Mesenchymal stem cell (in vitro differentiated cells and primary cell): ENCODE data around the gene MPI.
"Not testable (repeated sequence)": the region's sequence is repeated elsewhere in the genome, so short reads cannot be mapped to it uniquely, and the experiment has no call there.

Source experiments
- DNase-seq: peaks from one replicate; pipeline ENCODE4 v3.0.0-alpha.2; 2013
- H2AFZ ChIP-seq: one replicate; pipeline ENCODE4 v1.6.1; 2013; ENCODE audit warnings: low read depth, mild to moderate bottlenecking, control low read depth, inconsistent platforms, low read length, moderate library complexity
- H2AK5ac ChIP-seq: 2 replicates; pipeline ENCODE4 v1.6.1; 2013; ENCODE audit warnings: low read length, moderate library complexity, mild to moderate bottlenecking, inconsistent platforms; ENCODE audit not compliant: severe bottlenecking
- H2BK120ac ChIP-seq: one replicate; pipeline ENCODE4 v1.6.1; 2013; ENCODE audit warnings: low read depth, mild to moderate bottlenecking, inconsistent platforms, low read length, moderate library complexity
- H2BK12ac ChIP-seq, 2 experiments: one replicate each; pipeline ENCODE4 v1.6.1; 2013; ENCODE audit warnings: inconsistent platforms in 2 of 2, low read length in 2 of 2, mild to moderate bottlenecking in 2 of 2, moderate library complexity in 2 of 2, control low read depth in 1 of 2
- H2BK15ac ChIP-seq: one replicate; pipeline ENCODE4 v1.6.1; 2013; ENCODE audit warnings: mild to moderate bottlenecking, low read depth, inconsistent platforms; ENCODE audit not compliant: poor library complexity, severe bottlenecking
- H2BK5ac ChIP-seq: 2 replicates; pipeline ENCODE4 v1.6.1; 2013; ENCODE audit warnings: low read depth, mild to moderate bottlenecking, low read length, control low read depth, inconsistent platforms; ENCODE audit not compliant: poor library complexity, severe bottlenecking
- H3K14ac ChIP-seq, 2 experiments: one replicate each; pipeline ENCODE4 v1.6.1; 2013; ENCODE audit warnings: inconsistent platforms in 2 of 2, low read length in 2 of 2, control low read depth in 1 of 2, mild to moderate bottlenecking in 1 of 2, moderate library complexity in 1 of 2
- H3K18ac ChIP-seq, 2 experiments: one replicate each; pipeline ENCODE4 v1.6.1; 2013; ENCODE audit warnings: inconsistent platforms in 2 of 2, low read length in 2 of 2, control low read depth in 1 of 2, low read depth in 1 of 2, mild to moderate bottlenecking in 1 of 2
- H3K23ac ChIP-seq, 2 experiments: one replicate each; pipeline ENCODE4 v1.6.1; 2013; ENCODE audit warnings: inconsistent platforms in 2 of 2, low read length in 2 of 2, mild to moderate bottlenecking in 2 of 2, moderate library complexity in 2 of 2, control low read depth in 1 of 2
- H3K27ac ChIP-seq: 2 replicates; pipeline ENCODE4 v1.5.1; 2013; ENCODE audit warnings: mild to moderate bottlenecking, moderate library complexity, low read length, control low read depth, inconsistent platforms; ENCODE audit not compliant: poor library complexity, severe bottlenecking
- H3K27me3 ChIP-seq, 2 experiments: 2 replicates each; pipeline versions ENCODE4 v1.6.1 to v1.7.0; 2013; ENCODE audit warnings: low read length in 2 of 2, mild to moderate bottlenecking in 2 of 2, moderate library complexity in 2 of 2, control low read depth in 1 of 2, inconsistent platforms in 1 of 2; ENCODE audit not compliant: control insufficient read depth in 1 of 2, insufficient read depth in 1 of 2
- H3K36me3 ChIP-seq, 2 experiments: 2 replicates each; pipeline versions ENCODE4 v1.6.1 to v1.7.0; 2013; ENCODE audit warnings: low read length in 2 of 2, control low read depth in 1 of 2, inconsistent platforms in 1 of 2, low read depth in 1 of 2, mild to moderate bottlenecking in 1 of 2; ENCODE audit not compliant: insufficient read depth in 2 of 2, control insufficient read depth in 1 of 2
- H3K4ac ChIP-seq, 2 experiments: one replicate each; pipeline ENCODE4 v1.6.1; 2013; ENCODE audit warnings: inconsistent platforms in 2 of 2, low read length in 2 of 2, mild to moderate bottlenecking in 2 of 2, moderate library complexity in 2 of 2, control low read depth in 1 of 2, low read depth in 1 of 2
- H3K4me1 ChIP-seq: 2 replicates; pipeline ENCODE4 v1.6.1; 2013; ENCODE audit warnings: low read depth, low read length, control low read depth; ENCODE audit not compliant: control insufficient read depth, insufficient read depth
- H3K4me2 ChIP-seq: 2 replicates; pipeline ENCODE4 v1.6.1; 2013; ENCODE audit warnings: low read length, mild to moderate bottlenecking, inconsistent platforms; ENCODE audit not compliant: poor library complexity, severe bottlenecking
- H3K4me3 ChIP-seq, 2 experiments: 2 replicates each; pipeline versions ENCODE4 v1.5.1 to v1.7.0; 2013; ENCODE audit warnings: low read length in 2 of 2, mild to moderate bottlenecking in 2 of 2, control low read depth in 1 of 2, low read depth in 1 of 2; ENCODE audit not compliant: insufficient read depth in 1 of 2
- H3K79me1 ChIP-seq: replicated peaks from 2 replicates; pipeline ENCODE4 v1.6.1; 2013; ENCODE audit warnings: mild to moderate bottlenecking, control low read depth, low read length, inconsistent platforms; ENCODE audit not compliant: poor library complexity, severe bottlenecking
- H3K9ac ChIP-seq: 2 replicates; pipeline ENCODE4 v1.7.0; 2013; ENCODE audit warnings: mild to moderate bottlenecking, low read length, moderate library complexity
- H3K9me3 ChIP-seq: 2 replicates; pipeline ENCODE4 v1.7.0; 2013; ENCODE audit warnings: mild to moderate bottlenecking, low read length; ENCODE audit not compliant: control insufficient read depth
- H4K8ac ChIP-seq: one replicate; pipeline ENCODE4 v1.6.1; 2013; ENCODE audit warnings: inconsistent platforms, mild to moderate bottlenecking, low read length, moderate library complexity
- H4K91ac ChIP-seq: one replicate; pipeline ENCODE4 v1.6.1; 2013; ENCODE audit warnings: mild to moderate bottlenecking, low read length, inconsistent platforms
- WGBS: methylation state at CpG from one replicate; pipeline ENCODE4 v1.1.7; 2013; ENCODE audit warnings: mixed read lengths; 5-methylcytosine and 5-hydroxymethylcytosine counted together

MPI gene

DNA sequence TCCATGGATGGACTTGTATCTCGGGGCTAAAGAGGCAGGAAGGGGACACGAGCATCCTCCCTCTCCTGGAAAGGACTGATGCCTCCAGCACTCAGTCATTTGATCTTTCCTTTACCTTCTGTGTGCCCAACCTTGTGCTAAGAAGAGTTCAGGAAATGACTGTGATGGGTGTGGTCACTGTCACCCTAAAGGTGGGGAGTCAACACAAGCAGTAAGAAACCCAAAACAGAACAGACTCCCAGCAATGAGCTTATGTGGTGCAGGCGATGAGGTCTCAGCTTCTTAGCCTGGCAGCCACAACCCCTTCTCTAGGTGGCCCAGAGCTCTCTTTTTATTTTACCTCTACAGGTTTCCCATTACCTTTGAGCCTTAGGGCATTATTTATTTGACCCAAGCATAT is 3.8 kb downstream of the MPI start:
- no peak overlapping the region for H2BK12ac ChIP-seq
- WGBS, result 90% methylated on average over 3 of the region's 3 CpGs

DNA sequence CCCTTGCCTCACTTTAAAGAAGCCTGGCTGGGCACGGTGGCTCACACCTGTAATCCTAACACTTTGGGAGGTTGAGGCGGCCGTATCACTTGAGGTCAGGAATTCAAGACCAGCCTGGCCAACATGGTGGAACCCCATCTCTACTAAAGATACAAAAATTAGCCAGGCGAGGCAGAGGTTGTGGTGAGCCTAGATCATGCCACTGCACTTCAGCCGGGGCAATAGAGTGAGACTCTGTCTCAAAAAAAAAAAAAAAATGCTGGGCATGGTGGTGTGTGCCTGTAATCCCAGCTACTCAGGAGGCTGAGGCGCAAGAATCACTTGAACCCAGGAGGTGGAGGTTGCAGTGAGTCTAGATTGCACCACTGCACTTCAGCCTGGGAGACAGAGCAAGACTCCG is 4.5 kb downstream of the MPI start:
- H3K23ac ChIP-seq, H2BK15ac ChIP-seq, H2AFZ ChIP-seq, H2BK120ac ChIP-seq, DNase-seq, H2BK5ac ChIP-seq, H3K27ac ChIP-seq, H3K9me3 ChIP-seq, H3K4ac ChIP-seq, H3K18ac ChIP-seq, H4K8ac ChIP-seq, H4K91ac ChIP-seq, H3K4me2 ChIP-seq, H3K14ac ChIP-seq, H3K4me1 ChIP-seq, H3K4me3 ChIP-seq, H2BK12ac ChIP-seq, H2AK5ac ChIP-seq, H3K9ac ChIP-seq, H3K27me3 ChIP-seq: not testable (repeated sequence)
- Histone ChIP-seq H3K36me3 (peaks cover 53 to 60% of the 10 kb centered on the region in 2 experiments), H3K79me1 (peaks cover 23% of the 10 kb centered on the region)
- 96% methylated on average over 6 of the region's 7 CpGs for WGBS

More for the DNA sequence above, 3.8 kb downstream of the MPI start:
- no peak for DNase-seq
- H3K9me3 ChIP-seq, result no peaks in the 10 kb centered on the region
- H2BK5ac ChIP-seq, result no peak overlapping the region
- no peak overlapping the region for H3K4me2 ChIP-seq
- H3K79me1 ChIP-seq, result peaks cover 23% of the 10 kb centered on the region
- no peaks in the 10 kb centered on the region for H3K27me3 ChIP-seq
- H3K9ac ChIP-seq, result no peak overlapping the region
- no peak overlapping the region for H3K27ac ChIP-seq
- no peak overlapping the region for H3K4ac ChIP-seq
- no peak overlapping the region for H3K18ac ChIP-seq
- no peak overlapping the region for H3K14ac ChIP-seq
- H4K91ac ChIP-seq, result no peak overlapping the region
- no peak overlapping the region for H3K4me3 ChIP-seq
- peaks cover 46 to 54% of the 10 kb centered on the region in 2 experiments for H3K36me3 ChIP-seq
- H2BK120ac ChIP-seq, result no peak overlapping the region
- peaks cover 14% of the 10 kb centered on the region for H3K4me1 ChIP-seq
- no peak overlapping the region for H2AK5ac ChIP-seq
- no peak overlapping the region for H3K23ac ChIP-seq
- H2BK15ac ChIP-seq, result no peak overlapping the region
- no peak overlapping the region for H2AFZ ChIP-seq
- no peak overlapping the region for H4K8ac ChIP-seq

DNA sequence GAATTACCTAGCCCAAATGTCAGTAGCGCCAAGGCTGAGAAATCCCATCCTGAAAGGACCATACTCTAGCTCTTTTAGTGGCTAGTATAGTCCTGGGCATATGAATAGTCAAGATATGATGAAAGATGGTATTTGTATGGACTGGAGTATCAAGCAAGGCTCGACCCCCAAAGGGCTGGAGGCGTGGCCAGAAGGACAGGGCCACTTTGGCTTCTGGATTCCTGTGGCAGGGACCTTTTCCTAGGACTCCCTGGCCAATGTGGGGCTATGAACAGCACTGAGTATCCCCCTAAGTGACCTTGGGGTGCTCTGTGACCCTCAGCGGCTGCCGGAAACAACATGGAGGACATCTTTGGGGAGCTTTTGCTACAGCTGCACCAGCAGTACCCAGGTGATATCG is 6.0 kb downstream of the MPI start:
- no peak overlapping the region for H3K23ac ChIP-seq
- H3K4me2 ChIP-seq, result no peak overlapping the region
- no peak overlapping the region for H3K18ac ChIP-seq
- H2BK5ac ChIP-seq, result no peak overlapping the region
- no peak overlapping the region for H2BK15ac ChIP-seq
- H3K9me3 ChIP-seq, result no peaks in the 10 kb centered on the region
- H3K79me1 ChIP-seq, result peaks cover 24% of the 10 kb centered on the region
- 98% methylated on average over 6 of the region's 6 CpGs for WGBS
- no peak overlapping the region for H3K27ac ChIP-seq
- no peak overlapping the region for H2AK5ac ChIP-seq
- H2AFZ ChIP-seq, result no peak overlapping the region
- no peak overlapping the region for H2BK12ac ChIP-seq
- peaks cover 3% of the 10 kb centered on the region for H3K4me1 ChIP-seq
- no peak overlapping the region for H3K4me3 ChIP-seq
- H2BK120ac ChIP-seq, result no peak overlapping the region
- H3K36me3 ChIP-seq, result peaks cover 68 to 74% of the 10 kb centered on the region in 2 experiments
- H4K8ac ChIP-seq, result no peak overlapping the region
- H3K14ac ChIP-seq, result no peak overlapping the region
- H4K91ac ChIP-seq, result no peak overlapping the region
- no peaks in the 10 kb centered on the region for H3K27me3 ChIP-seq
- no peak overlapping the region for H3K9ac ChIP-seq
- no peak for DNase-seq
- H3K4ac ChIP-seq, result no peak overlapping the region

DNA sequence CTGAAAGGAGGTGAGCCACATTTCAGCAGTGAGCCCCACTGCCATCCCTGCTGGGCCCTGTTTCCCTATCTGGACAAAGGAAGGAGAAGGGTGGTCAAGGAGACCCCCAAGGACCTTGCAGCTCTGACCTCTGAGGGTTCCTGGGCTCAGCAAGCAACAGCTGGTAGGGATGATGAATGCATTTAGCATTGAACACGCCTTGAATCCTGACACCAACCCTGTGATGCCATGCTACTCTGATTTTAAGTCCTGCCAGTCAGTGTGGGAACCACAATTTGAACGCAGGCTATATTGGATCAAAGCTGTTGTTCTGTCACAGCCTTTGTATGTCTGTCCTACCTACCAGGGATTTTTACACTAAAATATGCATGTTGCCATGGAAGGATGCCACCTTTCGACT is 6.5 kb downstream of the MPI start:
- Histone ChIP-seq H2AK5ac (no peak overlapping the region), H3K4me2 (no peak overlapping the region), H3K9me3 (no peaks in the 10 kb centered on the region), H2BK15ac (no peak overlapping the region), H2BK120ac (no peak overlapping the region), H2AFZ (no peak overlapping the region), H3K79me1 (peaks cover 24% of the 10 kb centered on the region), H2BK12ac (no peak overlapping the region), H3K27ac (no peak overlapping the region), H3K14ac (no peak overlapping the region), H3K23ac (no peak overlapping the region), H3K4me3 (no peak overlapping the region), H4K8ac (no peak overlapping the region), H3K4ac (no peak overlapping the region), H2BK5ac (no peak overlapping the region), H3K4me1 (peaks cover 3% of the 10 kb centered on the region), H3K27me3 (no peaks in the 10 kb centered on the region), H3K36me3 (peaks cover 71 to 74% of the 10 kb centered on the region in 2 experiments), H4K91ac (no peak overlapping the region), H3K18ac (no peak overlapping the region), H3K9ac (no peak overlapping the region)
- over 99% methylated on average over 3 of the region's 3 CpGs for WGBS
- DNase-seq, result no peak
